ENCODE data around the gene PIWIL1. TPM values are rescaled to one million over a fixed set of nuclear protein-coding genes. Genes with fewer than 3 reads are reported as not detected.

Gene PIWIL1
- total RNA-seq, 4 donors from 2014 or later: 0.55 TPM; not detected in 3

DNA sequence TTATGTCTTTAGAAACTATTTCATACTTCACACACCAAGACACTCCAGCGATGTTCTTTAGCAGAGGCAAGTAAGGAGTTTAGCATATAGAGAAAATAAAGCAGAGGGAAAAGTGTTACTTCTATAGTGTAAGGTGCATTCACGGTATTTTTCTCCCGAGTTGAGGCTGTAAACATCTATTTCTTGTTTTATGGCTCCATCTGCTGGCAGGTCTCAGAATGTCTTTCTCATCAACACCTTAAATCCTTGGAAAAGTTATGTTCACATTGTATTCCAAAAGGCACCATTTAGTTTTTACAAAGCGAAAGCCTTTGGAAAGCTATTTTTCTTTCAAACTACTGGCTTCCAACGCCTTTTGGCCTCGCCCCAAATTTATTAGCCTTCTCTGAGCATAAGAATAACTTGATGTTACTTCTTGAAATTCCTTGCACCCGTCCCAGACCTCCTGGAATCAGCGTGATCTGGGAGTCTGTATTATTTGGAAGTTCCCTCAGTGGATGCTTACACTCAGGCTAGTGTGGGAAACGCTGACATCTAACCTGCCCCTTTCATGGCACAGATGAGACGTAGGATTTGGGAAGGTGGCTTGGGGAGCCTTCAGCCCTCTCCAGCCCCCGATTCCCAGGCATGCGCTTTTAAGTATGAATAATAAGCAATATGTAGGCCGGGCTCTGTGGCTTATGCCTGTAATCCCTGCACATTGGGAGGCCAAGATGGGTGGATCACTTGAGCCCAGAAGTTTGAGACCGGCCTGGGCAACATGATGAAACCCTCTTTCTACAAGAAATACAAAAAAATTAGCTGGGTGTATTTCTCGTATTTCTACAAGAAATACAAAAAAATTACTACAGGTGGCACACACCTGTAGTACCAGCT, 1.9 kb upstream of the PIWIL1 start:
- no peaks in the 10 kb centered on the region for H3K36me3 ChIP-seq
- in situ Hi-C loops (cut with MboI; ENCODE audit: low pct_ligation_motif_present in 1 of 4, low pct_unique_long_range_greater_than_20kb in 1 of 4, low sequenced_read_pairs in 3 of 4): loop anchor here in 1 of 4 donors (10.0 kb wide), 1 partner anchor 281 kb away; no protein-coding TSS in a partner anchor
- peaks cover 21% of the 10 kb centered on the region for H3K27me3 ChIP-seq
- no peak overlapping the region for H3K4me3 ChIP-seq
- intact Hi-C loops (cut with DNase I; ENCODE audit: low total_unique reads): loop anchor here (5.0 kb wide), 1 partner anchor 288 kb away; no protein-coding TSS in a partner anchor
- WGBS, 2 donors (ENCODE audit: low coverage in 1 of 2): 20 to 50% methylated on average over 7 to 15 of the region's 15 CpGs
- peaks cover 0 to 16% (median 10%) of the 10 kb centered on the region in 4 donors for H3K4me1 ChIP-seq
- no peaks in the 10 kb centered on the region for H3K9me3 ChIP-seq
- H3K27ac ChIP-seq: no peak overlapping the region
- peak; percentile 31 for DNase-seq
- TF ChIP-seq POLR2A (IDR thresholded peaks at IDR 0.05) (no peak), EP300 (IDR thresholded peaks at IDR 0.05; ENCODE audit: low read depth) (no peak), POLR2AphosphoS5 (IDR thresholded peaks at IDR 0.05) (no peak)
- TF ChIP-seq, protein P1, sequence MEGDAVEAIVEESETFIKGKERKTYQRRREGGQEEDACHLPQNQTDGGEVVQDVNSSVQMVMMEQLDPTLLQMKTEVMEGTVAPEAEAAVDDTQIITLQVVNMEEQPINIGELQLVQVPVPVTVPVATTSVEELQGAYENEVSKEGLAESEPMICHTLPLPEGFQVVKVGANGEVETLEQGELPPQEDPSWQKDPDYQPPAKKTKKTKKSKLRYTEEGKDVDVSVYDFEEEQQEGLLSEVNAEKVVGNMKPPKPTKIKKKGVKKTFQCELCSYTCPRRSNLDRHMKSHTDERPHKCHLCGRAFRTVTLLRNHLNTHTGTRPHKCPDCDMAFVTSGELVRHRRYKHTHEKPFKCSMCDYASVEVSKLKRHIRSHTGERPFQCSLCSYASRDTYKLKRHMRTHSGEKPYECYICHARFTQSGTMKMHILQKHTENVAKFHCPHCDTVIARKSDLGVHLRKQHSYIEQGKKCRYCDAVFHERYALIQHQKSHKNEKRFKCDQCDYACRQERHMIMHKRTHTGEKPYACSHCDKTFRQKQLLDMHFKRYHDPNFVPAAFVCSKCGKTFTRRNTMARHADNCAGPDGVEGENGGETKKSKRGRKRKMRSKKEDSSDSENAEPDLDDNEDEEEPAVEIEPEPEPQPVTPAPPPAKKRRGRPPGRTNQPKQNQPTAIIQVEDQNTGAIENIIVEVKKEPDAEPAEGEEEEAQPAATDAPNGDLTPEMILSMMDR (IDR thresholded peaks at IDR 0.05): peak; percentile 59 to 71 (median 65)

DNA sequence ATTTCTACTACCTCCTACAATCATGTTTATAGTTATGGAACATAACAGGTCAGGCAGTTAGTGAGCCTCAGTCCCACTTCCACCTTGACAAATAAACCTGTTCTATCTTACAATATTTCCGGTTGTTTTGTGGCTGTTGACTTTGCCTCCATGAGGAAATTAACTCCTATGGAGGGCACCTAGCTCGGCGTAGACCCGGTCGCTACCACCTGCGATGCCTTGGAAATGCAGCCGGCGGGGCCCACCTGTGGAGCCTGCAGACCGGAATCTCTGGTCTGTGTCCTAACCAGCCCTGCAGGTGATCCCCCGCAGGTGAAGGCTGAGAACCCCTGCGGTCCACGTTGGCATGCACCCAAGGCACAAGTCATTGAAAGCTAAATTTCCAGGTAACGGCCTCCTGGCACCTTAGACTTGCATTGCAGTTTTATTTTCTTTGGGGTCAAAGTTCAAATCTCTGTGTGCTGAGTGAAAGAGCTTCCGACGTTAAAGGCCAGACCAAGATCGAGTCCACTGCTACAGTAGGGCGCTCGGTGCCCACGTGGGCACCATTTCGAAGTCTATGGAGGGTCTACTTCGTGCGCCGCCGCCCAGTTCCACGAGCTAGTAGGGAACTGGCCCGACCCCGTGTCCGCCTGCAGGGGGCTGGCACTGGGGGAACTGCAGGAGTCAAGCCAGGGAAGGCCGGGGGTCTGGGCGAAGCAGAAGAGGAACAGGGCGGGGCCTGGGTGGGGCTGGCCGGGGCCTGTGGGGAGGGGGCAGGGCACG, 782 bp upstream of the PIWIL1 start:
- 69 to 70% methylated on average over 3 to 29 of the region's 33 CpGs for WGBS, 2 donors (ENCODE audit: low coverage in 1 of 2)
- intact Hi-C loops (cut with DNase I; ENCODE audit: low total_unique reads) (loop anchor here (5.0 kb wide), 1 partner anchor 290 kb away; no protein-coding TSS in a partner anchor), in situ Hi-C loops (cut with MboI; ENCODE audit: low pct_ligation_motif_present in 1 of 4, low pct_unique_long_range_greater_than_20kb in 1 of 4, low sequenced_read_pairs in 3 of 4) (loop anchor here in 1 of 4 donors (10.0 kb wide), 1 partner anchor 282 kb away; no protein-coding TSS in a partner anchor)
- H3K4me3 ChIP-seq: no peak overlapping the region
- DNase-seq: peak; percentile 20
- H3K4me1 ChIP-seq: peaks cover 0 to 16% (median 10%) of the 10 kb centered on the region in 4 donors
- no peaks in the 10 kb centered on the region for H3K36me3 ChIP-seq
- peak overlapping the region in 1 of 4 donors; percentile 50 for H3K27ac ChIP-seq
- H3K27me3 ChIP-seq: peaks cover 21% of the 10 kb centered on the region
- H3K9me3 ChIP-seq: no peaks in the 10 kb centered on the region
- TF ChIP-seq, protein P1 (IDR thresholded peaks at IDR 0.05): no peak
- no peak for TF ChIP-seq EP300 (IDR thresholded peaks at IDR 0.05; ENCODE audit: low read depth)
- TF ChIP-seq POLR2A (IDR thresholded peaks at IDR 0.05): no peak
- no peak for TF ChIP-seq POLR2AphosphoS5 (IDR thresholded peaks at IDR 0.05)

DNA sequence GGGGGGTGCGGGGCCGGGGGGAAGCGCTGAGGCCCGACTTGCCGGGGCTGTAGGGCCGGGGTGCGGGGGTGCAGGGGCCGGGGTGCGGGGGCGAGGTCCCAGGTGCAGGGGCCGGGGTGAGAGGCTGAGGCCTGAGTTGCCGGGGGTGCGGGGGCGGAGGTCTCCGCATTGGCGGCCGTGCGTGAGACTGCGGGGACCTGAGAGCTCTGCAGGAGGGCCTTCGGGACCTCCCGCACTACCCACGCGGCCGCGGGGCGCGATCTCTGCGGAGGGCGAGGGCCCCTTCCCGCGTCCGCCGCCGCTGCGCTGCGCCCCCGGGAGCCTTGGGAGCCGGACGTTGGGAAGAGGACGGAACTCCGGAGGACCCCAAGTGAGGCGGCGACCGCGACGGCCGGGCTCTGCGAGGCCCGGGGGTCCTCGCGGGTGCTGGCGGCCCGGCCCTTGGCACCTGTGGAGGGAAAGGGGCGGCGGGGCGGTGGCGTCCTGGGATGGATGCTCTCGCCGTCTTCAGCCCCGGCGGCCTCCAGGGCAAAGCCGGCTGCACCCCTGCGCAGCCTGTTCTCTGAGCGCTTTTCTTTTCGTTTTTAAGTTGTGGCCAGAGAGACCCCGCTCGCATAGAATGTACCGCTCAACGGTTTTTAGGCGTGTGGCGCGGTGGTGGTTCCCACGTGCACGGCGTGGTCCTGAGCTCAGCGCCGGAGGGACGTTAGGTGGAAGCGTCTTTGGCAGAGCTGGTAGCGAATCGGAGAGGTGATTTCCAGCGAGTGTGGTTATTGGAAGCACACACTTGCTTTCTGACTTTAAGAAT, 1.3 kb downstream of the PIWIL1 start:
- no peak for DNase-seq
- Histone ChIP-seq H3K27me3 (peaks cover 16% of the 10 kb centered on the region), H3K36me3 (no peaks in the 10 kb centered on the region), H3K4me1 (peaks cover 0 to 16% (median 10%) of the 10 kb centered on the region in 4 donors), H3K9me3 (no peaks in the 10 kb centered on the region), H3K4me3 (no peak overlapping the region), H3K27ac (no peak overlapping the region)
- TF ChIP-seq, protein P1 (IDR thresholded peaks at IDR 0.05): no peak
- TF ChIP-seq POLR2A (IDR thresholded peaks at IDR 0.05) (no peak), EP300 (IDR thresholded peaks at IDR 0.05; ENCODE audit: low read depth) (no peak), POLR2AphosphoS5 (IDR thresholded peaks at IDR 0.05) (no peak)
- in situ Hi-C loops (cut with MboI; ENCODE audit: low pct_ligation_motif_present in 1 of 4, low pct_unique_long_range_greater_than_20kb in 1 of 4, low sequenced_read_pairs in 3 of 4): loop anchor here in 1 of 4 donors (10.0 kb wide), 1 partner anchor 284 kb away; no protein-coding TSS in a partner anchor
- intact Hi-C loops (cut with DNase I; ENCODE audit: low total_unique reads): loop anchor here (5.0 kb wide), 1 partner anchor 292 kb away; no protein-coding TSS in a partner anchor
- WGBS, 2 donors (ENCODE audit: low coverage in 1 of 2): 52% methylated on average over 76 of the region's 82 CpGs; no CpG with 5 or more reads in 1 of the 2 donors

Data from transverse colon (tissue), 4 donors.